ENCODE measurements around the gene MAPK1IP1L. TPM values are rescaled to one million over a fixed set of nuclear protein-coding genes. Genes with fewer than 3 reads are reported as not detected.

Gene MAPK1IP1L
- total and polyA plus RNA-seq, 4 donors = 29.0 to 101 (median 64.7) TPM

- Histone ChIP-seq H3K27ac (ENCODE audit: low read depth, low read length) (peak overlapping the region; percentile 75), H3K4me1 (ENCODE audit: control insufficient read depth, insufficient read depth, low read length) (peaks cover 20% of the 10 kb centered on the region), H3K36me3 (ENCODE audit: control insufficient read depth, insufficient read depth, low read length) (no peaks in the 10 kb centered on the region), H3K4me3 (ENCODE audit: low read depth, low read length) (no peak overlapping the region), H3K9me3 (ENCODE audit: control insufficient read depth, insufficient read depth, low read length) (no peaks in the 10 kb centered on the region), H3K27me3 (ENCODE audit: control insufficient read depth, insufficient read depth, low read length) (peaks cover 6% of the 10 kb centered on the region)
- WGBS (ENCODE audit: insufficient coverage) = 100% methylated on average over 2 of the region's 6 CpGs
- DNase-seq (ENCODE audit: low read depth in 4 of 6, low spot score in 6 of 6) = no peak
Observed at GRCh38 chr14:55103971-55104954, 52.8 kb downstream of the MAPK1IP1L start.

GRCh38 chr14:55105991-55106390, 54.5 kb downstream of the MAPK1IP1L start:
- no peak overlapping the region for H3K27ac ChIP-seq (ENCODE audit: low read depth, low read length)
- DNase-seq (ENCODE audit: low read depth in 4 of 6, low spot score in 6 of 6) = no peak
- H3K9me3 ChIP-seq (ENCODE audit: control insufficient read depth, insufficient read depth, low read length) = no peaks in the 10 kb centered on the region
- peaks cover 6% of the 10 kb centered on the region for H3K27me3 ChIP-seq (ENCODE audit: control insufficient read depth, insufficient read depth, low read length)
- 95% methylated on average over 6 of the region's 7 CpGs for WGBS (ENCODE audit: insufficient coverage)
- H3K4me1 ChIP-seq (ENCODE audit: control insufficient read depth, insufficient read depth, low read length) = peaks cover 20% of the 10 kb centered on the region
- H3K36me3 ChIP-seq (ENCODE audit: control insufficient read depth, insufficient read depth, low read length) = no peaks in the 10 kb centered on the region
- no peak overlapping the region for H3K4me3 ChIP-seq (ENCODE audit: low read depth, low read length)

GRCh38 chr14:55107766-55108554, 56.5 kb downstream of the MAPK1IP1L start:
- H3K4me1 ChIP-seq (ENCODE audit: control insufficient read depth, insufficient read depth, low read length) = peaks cover 12% of the 10 kb centered on the region
- WGBS (ENCODE audit: insufficient coverage) = 74% methylated on average over 17 of the region's 19 CpGs
- no peaks in the 10 kb centered on the region for H3K36me3 ChIP-seq (ENCODE audit: control insufficient read depth, insufficient read depth, low read length)
- H3K9me3 ChIP-seq (ENCODE audit: control insufficient read depth, insufficient read depth, low read length) = no peaks in the 10 kb centered on the region
- H3K27me3 ChIP-seq (ENCODE audit: control insufficient read depth, insufficient read depth, low read length) = peaks cover 6% of the 10 kb centered on the region
- peak in 1 of 6 donors; percentile 56 for DNase-seq (ENCODE audit: low read depth in 4 of 6, low spot score in 6 of 6)
- peak overlapping the region; percentile 67 for H3K27ac ChIP-seq (ENCODE audit: low read depth, low read length)
- H3K4me3 ChIP-seq (ENCODE audit: low read depth, low read length) = no peak overlapping the region

- Histone ChIP-seq H3K4me3 (ENCODE audit: low read depth, low read length) (no peak overlapping the region), H3K27ac (ENCODE audit: low read depth, low read length) (no peak overlapping the region), H3K4me1 (ENCODE audit: control insufficient read depth, insufficient read depth, low read length) (peaks cover 7% of the 10 kb centered on the region), H3K27me3 (ENCODE audit: control insufficient read depth, insufficient read depth, low read length) (no peaks in the 10 kb centered on the region), H3K36me3 (ENCODE audit: control insufficient read depth, insufficient read depth, low read length) (no peaks in the 10 kb centered on the region), H3K9me3 (ENCODE audit: control insufficient read depth, insufficient read depth, low read length) (no peaks in the 10 kb centered on the region)
- WGBS (ENCODE audit: insufficient coverage) = no CpG with 5 or more reads among the region's 1 CpG
- no peak for DNase-seq (ENCODE audit: low read depth in 4 of 6, low spot score in 6 of 6)
Observed at GRCh38 chr14:55109836-55110235, 58.4 kb downstream of the MAPK1IP1L start.

GRCh38 chr14:55111122-55111708, 59.8 kb downstream of the MAPK1IP1L start:
- Histone ChIP-seq H3K4me1 (ENCODE audit: control insufficient read depth, insufficient read depth, low read length) (peaks cover 7% of the 10 kb centered on the region), H3K27me3 (ENCODE audit: control insufficient read depth, insufficient read depth, low read length) (no peaks in the 10 kb centered on the region), H3K36me3 (ENCODE audit: control insufficient read depth, insufficient read depth, low read length) (no peaks in the 10 kb centered on the region), H3K4me3 (ENCODE audit: low read depth, low read length) (no peak overlapping the region), H3K27ac (ENCODE audit: low read depth, low read length) (no peak overlapping the region), H3K9me3 (ENCODE audit: control insufficient read depth, insufficient read depth, low read length) (no peaks in the 10 kb centered on the region)
- no peak for DNase-seq (ENCODE audit: low read depth in 4 of 6, low spot score in 6 of 6)
- WGBS (ENCODE audit: insufficient coverage) = 87% methylated on average over 8 of the region's 10 CpGs

GRCh38 chr14:55114720-55115119, 63.3 kb downstream of the MAPK1IP1L start:
- H3K4me3 ChIP-seq (ENCODE audit: low read depth, low read length) = no peak overlapping the region
- H3K4me1 ChIP-seq (ENCODE audit: control insufficient read depth, insufficient read depth, low read length) = no peaks in the 10 kb centered on the region
- no peak overlapping the region for H3K27ac ChIP-seq (ENCODE audit: low read depth, low read length)
- no peaks in the 10 kb centered on the region for H3K9me3 ChIP-seq (ENCODE audit: control insufficient read depth, insufficient read depth, low read length)
- no peaks in the 10 kb centered on the region for H3K27me3 ChIP-seq (ENCODE audit: control insufficient read depth, insufficient read depth, low read length)
- DNase-seq (ENCODE audit: low read depth in 4 of 6, low spot score in 6 of 6) = no peak
- 83% methylated on average over 2 of the region's 2 CpGs for WGBS (ENCODE audit: insufficient coverage)
- no peaks in the 10 kb centered on the region for H3K36me3 ChIP-seq (ENCODE audit: control insufficient read depth, insufficient read depth, low read length)

- Histone ChIP-seq H3K4me1 (ENCODE audit: control insufficient read depth, insufficient read depth, low read length) (no peaks in the 10 kb centered on the region), H3K27me3 (ENCODE audit: control insufficient read depth, insufficient read depth, low read length) (no peaks in the 10 kb centered on the region), H3K4me3 (ENCODE audit: low read depth, low read length) (no peak overlapping the region), H3K9me3 (ENCODE audit: control insufficient read depth, insufficient read depth, low read length) (no peaks in the 10 kb centered on the region), H3K27ac (ENCODE audit: low read depth, low read length) (no peak overlapping the region), H3K36me3 (ENCODE audit: control insufficient read depth, insufficient read depth, low read length) (no peaks in the 10 kb centered on the region)
- DNase-seq (ENCODE audit: low read depth in 4 of 6, low spot score in 6 of 6) = no peak
- 51% methylated on average over 2 of the region's 3 CpGs for WGBS (ENCODE audit: insufficient coverage)
Observed at GRCh38 chr14:55115460-55115859, 64.0 kb downstream of the MAPK1IP1L start.

- no peak overlapping the region for H3K27ac ChIP-seq (ENCODE audit: low read depth, low read length)
- no peaks in the 10 kb centered on the region for H3K27me3 ChIP-seq (ENCODE audit: control insufficient read depth, insufficient read depth, low read length)
- no peaks in the 10 kb centered on the region for H3K9me3 ChIP-seq (ENCODE audit: control insufficient read depth, insufficient read depth, low read length)
- no peaks in the 10 kb centered on the region for H3K4me1 ChIP-seq (ENCODE audit: control insufficient read depth, insufficient read depth, low read length)
- no peaks in the 10 kb centered on the region for H3K36me3 ChIP-seq (ENCODE audit: control insufficient read depth, insufficient read depth, low read length)
- no CpG with 5 or more reads among the region's 4 CpGs for WGBS (ENCODE audit: insufficient coverage)
- no peak for DNase-seq (ENCODE audit: low read depth in 4 of 6, low spot score in 6 of 6)
- no peak overlapping the region for H3K4me3 ChIP-seq (ENCODE audit: low read depth, low read length)
Observed at GRCh38 chr14:55115861-55116245, 64.4 kb downstream of the MAPK1IP1L start.

- no peaks in the 10 kb centered on the region for H3K9me3 ChIP-seq (ENCODE audit: control insufficient read depth, insufficient read depth, low read length)
- no peak overlapping the region for H3K27ac ChIP-seq (ENCODE audit: low read depth, low read length)
- no peaks in the 10 kb centered on the region for H3K4me1 ChIP-seq (ENCODE audit: control insufficient read depth, insufficient read depth, low read length)
- DNase-seq (ENCODE audit: low read depth in 4 of 6, low spot score in 6 of 6) = no peak
- no peak overlapping the region for H3K4me3 ChIP-seq (ENCODE audit: low read depth, low read length)
- WGBS (ENCODE audit: insufficient coverage) = 75% methylated on average over 9 of the region's 11 CpGs
- no peaks in the 10 kb centered on the region for H3K27me3 ChIP-seq (ENCODE audit: control insufficient read depth, insufficient read depth, low read length)
- no peaks in the 10 kb centered on the region for H3K36me3 ChIP-seq (ENCODE audit: control insufficient read depth, insufficient read depth, low read length)
Observed at GRCh38 chr14:55116246-55117030, 65.0 kb downstream of the MAPK1IP1L start.
